ENCODE data around the gene PLPPR5.

GRCh38 chr1:98926597-98926996 is 78.1 kb downstream of the PLPPR5 start:
- TF ChIP-seq CTCF (IDR thresholded peaks at IDR 0.05; ENCODE audit: low read depth, low read length), result no peak
- no peak for TF ChIP-seq EZH2phosphoT487 (IDR thresholded peaks at IDR 0.05; ENCODE audit: low read depth)
